Fibroblast of the aortic adventitia (primary cell): ENCODE results near the gene ITCH. TPM values are rescaled to one million over a fixed set of nuclear protein-coding genes. Genes with fewer than 3 reads are reported as not detected.
A peak's percentile ranks its signal among the peaks of the same experiment; 100 is the strongest.

Experiments
- DNase-seq: peaks from one replicate; pipeline ENCODE4 v3.0.0-alpha.2; 2010; ENCODE audit warnings: low read depth
- H3K4me3 ChIP-seq: 2 replicates; pipeline ENCODE4 v1.5.1; 2011; ENCODE audit warnings: low read depth, mild to moderate bottlenecking, control low read depth, low read length, moderate library complexity
- small RNA-seq: library from RNA; depleted of rRNA; stranded (forward); fragments of <200 nt; gene quantifications from one replicate; pipeline ENCODE3, GENCODE V24; 2012
- total RNA-seq: library from RNA; depleted of rRNA; stranded (reverse); fragments of >200 nt; gene quantifications from 2 replicates; pipeline ENCODE4 v1.2.3, GENCODE V29; 2012; ENCODE audit warnings: low replicate concordance
- TF ChIP-seq, protein P1 (sequence below): IDR thresholded peaks from 2 replicates; pipeline ENCODE4 v1.5.1; 2011; ENCODE audit warnings: mild to moderate bottlenecking, low read length, control low read depth, inconsistent platforms; ENCODE audit not compliant: insufficient read depth

Gene ITCH
- total RNA-seq, 1 donor: 70.7 TPM

DNA sequence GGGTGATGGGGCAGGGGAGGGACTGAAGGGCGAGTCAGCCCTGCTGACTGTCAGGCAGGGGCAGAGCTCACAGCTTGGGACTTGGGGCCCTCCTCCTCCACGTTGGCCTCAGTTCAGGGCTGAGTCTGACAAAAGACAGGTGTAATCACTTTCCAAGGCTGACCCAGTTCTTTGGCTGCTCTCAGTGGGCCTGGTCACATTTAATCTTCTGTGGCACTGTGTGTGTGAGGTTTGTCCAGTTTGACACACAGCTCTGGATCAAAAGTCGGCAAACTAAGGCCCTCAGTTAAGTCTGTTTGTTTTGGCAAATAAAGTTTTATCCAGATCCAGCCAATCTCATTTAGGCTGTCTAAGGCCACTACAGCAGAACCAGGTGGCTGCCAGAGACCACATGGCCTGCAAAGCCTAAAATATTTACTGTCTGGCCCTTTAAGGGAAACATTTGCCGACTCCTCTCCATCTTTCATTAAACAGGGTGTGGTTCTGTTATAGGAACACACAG, 190.3 kb downstream of the ITCH start:
- peak; percentile 53 for DNase-seq
- TF ChIP-seq, protein P1, sequence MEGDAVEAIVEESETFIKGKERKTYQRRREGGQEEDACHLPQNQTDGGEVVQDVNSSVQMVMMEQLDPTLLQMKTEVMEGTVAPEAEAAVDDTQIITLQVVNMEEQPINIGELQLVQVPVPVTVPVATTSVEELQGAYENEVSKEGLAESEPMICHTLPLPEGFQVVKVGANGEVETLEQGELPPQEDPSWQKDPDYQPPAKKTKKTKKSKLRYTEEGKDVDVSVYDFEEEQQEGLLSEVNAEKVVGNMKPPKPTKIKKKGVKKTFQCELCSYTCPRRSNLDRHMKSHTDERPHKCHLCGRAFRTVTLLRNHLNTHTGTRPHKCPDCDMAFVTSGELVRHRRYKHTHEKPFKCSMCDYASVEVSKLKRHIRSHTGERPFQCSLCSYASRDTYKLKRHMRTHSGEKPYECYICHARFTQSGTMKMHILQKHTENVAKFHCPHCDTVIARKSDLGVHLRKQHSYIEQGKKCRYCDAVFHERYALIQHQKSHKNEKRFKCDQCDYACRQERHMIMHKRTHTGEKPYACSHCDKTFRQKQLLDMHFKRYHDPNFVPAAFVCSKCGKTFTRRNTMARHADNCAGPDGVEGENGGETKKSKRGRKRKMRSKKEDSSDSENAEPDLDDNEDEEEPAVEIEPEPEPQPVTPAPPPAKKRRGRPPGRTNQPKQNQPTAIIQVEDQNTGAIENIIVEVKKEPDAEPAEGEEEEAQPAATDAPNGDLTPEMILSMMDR: no peak
- no peak overlapping the region for H3K4me3 ChIP-seq

DNA sequence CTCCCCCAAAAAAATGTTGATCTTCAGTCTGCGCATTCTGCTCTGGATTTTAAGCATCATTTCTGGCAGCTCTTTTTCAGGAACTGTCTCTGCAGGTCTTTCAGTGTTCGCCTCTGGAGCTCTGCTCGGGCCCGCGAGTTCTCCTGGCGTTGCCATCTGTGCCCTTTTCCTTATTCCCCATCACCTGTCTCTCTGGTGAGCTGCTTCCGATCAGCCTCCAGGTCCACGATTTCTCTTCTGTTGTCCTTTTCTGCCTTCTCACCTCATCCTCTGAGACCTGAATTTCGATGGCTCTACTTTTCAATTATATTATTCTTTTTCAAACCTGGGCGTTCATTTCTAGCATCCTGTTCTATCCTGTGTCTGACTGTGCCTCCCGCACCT, 194.9 kb downstream of the ITCH start:
- DNase-seq: no peak
- TF ChIP-seq, protein P1: no peak

DNA sequence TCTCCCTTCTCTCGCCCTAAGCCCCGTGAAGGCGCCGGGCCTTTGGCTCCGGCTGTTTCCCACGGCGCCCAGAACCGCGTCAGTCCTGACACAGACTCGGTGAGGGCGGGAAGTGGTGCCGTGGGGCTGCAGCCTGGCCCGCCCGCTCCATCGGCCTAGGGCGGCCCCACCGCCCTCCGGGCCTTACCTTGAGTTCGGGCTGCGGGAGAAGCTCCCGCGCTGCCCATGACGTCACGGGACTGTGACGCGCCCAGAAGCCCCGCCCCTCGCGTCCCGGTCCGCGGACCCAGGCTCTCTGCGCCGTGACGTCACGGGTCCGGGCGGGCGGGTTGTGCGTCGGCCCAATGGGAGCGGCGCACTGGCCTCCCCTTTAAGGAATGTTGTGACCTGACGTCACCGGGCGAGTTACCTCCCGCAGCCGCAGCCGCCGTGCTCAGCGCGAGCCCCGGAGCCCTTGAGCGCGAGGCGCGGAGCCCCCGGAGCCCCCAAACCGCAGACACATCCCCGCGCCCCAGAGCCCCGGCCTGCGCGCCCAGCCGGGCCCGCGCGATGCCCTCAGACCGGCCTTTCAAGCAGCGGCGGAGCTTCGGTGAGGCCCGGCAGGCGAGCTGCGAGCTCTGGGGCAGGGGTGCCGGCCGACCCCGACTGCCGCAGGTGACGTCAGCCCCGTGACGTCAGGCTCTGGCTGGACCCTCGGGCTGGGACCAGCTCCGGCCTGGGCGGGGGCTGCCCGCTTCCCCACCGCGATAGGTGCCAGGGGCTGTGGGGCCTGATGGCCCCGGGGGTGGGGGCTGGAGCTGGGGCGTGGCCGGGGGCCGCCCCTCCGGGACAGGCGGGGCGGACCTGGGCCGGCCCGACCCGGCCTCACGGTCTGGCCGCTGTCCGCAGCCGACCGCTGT, 195.5 kb downstream of the ITCH start, which contains the start of gene MAP1LC3A:
Gene MAP1LC3A (plus strand): TSS at position 399 of the 899 bp plus-strand sequence. CDS start 151 bp downstream, at position 550.
- peak within 1 kb of the TSS; percentile 76 for H3K4me3 ChIP-seq
- peak; percentile 93 for DNase-seq
- TF ChIP-seq, protein P1: no peak

More for the DNA sequence above, 194.9 kb downstream of the ITCH start:
- H3K4me3 ChIP-seq: peak overlapping the region; percentile 76

DNA sequence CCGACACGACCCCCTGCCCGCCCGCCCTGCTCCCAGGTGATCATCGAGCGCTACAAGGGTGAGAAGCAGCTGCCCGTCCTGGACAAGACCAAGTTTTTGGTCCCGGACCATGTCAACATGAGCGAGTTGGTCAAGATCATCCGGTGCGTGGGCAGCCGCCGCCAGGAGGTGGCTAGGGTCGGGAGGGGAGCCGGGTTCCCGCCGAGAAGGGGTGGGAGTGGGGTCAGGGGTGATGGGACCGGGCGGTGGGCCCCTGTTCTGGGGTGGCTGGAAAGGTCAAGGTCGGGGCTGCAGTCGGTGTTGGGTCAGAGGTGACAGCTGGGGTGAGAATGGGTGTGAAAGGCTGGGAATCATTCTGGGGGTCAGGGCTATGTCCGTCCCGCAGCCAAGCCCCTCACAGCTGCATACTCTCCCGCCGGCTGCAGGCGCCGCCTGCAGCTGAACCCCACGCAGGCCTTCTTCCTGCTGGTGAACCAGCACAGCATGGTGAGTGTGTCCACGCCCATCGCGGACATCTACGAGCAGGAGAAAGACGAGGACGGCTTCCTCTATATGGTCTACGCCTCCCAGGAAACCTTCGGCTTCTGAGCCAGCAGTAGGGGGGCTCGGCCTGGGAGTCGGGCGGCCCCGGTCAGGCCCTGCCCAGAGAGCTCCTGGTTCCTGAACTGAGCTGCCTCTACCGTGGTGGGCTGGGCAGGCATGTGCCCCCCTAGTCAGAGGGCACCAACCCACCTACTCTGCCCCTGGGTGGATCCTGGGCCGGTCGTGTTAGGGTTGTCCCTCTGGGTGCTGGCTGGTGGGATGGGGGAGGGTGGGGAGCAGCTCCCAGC, 196.5 kb downstream of the ITCH start:
- TF ChIP-seq, protein P1: no peak
- H3K4me3 ChIP-seq: peak overlapping the region; percentile 76
- DNase-seq: no peak

DNA sequence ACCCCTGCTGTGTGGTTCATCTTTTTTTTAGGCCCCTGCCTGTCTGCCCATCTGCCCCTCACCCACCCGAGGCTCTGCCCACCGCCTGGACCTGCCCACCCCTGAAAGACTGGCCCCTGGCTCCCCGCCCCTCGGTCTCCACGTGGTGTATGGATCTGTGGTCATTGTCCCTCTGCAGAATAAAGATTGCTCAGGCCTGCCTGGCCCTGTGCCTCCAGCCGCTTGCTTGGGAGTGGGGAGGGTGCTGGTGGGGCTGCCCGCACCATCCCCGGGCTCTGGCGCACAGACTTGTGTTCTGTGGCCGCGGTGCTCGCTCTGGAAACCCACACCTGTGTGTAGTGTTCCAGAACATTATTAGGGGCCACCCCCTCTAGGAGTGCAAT, 197.1 kb downstream of the ITCH start:
- no peak for DNase-seq
- TF ChIP-seq, protein P1: no peak
- H3K4me3 ChIP-seq: no peak overlapping the region

DNA sequence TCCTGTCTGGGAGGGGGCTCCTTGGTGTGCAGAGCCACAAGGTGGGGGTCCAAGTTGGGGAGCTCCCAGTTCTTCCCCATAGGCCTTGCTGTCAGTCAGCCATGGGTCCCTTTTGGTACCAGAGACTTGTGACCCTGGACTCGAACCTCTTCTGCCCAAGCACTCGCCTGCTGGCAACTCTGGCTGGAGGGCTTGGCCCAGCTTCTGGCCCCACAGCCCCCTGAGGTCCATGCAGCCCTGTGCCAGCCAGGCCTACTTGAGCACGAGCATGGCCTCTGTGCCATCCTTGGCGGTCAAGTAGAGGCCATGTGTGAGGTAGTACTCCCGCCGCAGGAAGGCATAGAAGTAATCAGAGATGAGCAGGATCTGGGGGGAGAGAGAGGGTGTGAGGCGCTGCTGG, 197.5 kb downstream of the ITCH start:
- TF ChIP-seq, protein P1: no peak
- H3K4me3 ChIP-seq: no peak overlapping the region
- DNase-seq: no peak

Small RNA genes lying within 50 kb of the gene (small RNA-seq; reads per million reads assigned to genes)
- gene AL356299.1: not detected
- gene MIR644A: not detected
- not detected for gene RF00019

Other genes starting within 250 kb of the ITCH start
- not detected in 2 replicates for gene ASIP, start 121.8 kb upstream of the ITCH start, total RNA-seq
- gene AHCY, start 59.9 kb upstream of the ITCH start, total RNA-seq: 29.3 and 88.3 TPM in 2 replicates
- 30.0 and 144 TPM in 2 replicates for gene DYNLRB1, start 153.1 kb downstream of the ITCH start, total RNA-seq
- 15.8 and 20.2 TPM in 2 replicates for gene MAP1LC3A, start 195.4 kb downstream of the ITCH start, total RNA-seq